Heart left ventricle (tissue), 16 donors: Measurements from ENCODE around the gene AP1M2. TPM values are rescaled to one million over a fixed set of nuclear protein-coding genes. Genes with fewer than 3 reads are reported as not detected.

Source experiments
- ATAC-seq, 4 donors: fragments of 200-7000 bp; cut with Tn5 transposase; one replicate each; pipeline ENCODE4 v1.9.1; 2020 to 2022; ENCODE audit warnings: moderate library complexity in 4 of 4, mild to moderate bottlenecking in 3 of 4, moderate number of reproducible peaks in 1 of 4
- DNase-seq, 5 donors: peaks; one replicate each; pipeline ENCODE4 v3.0.0-alpha.2; 2020
- H3K27ac ChIP-seq, 12 donors: fragments of 200-600 bp; sonication (generic) in 4 of 12; one replicate each; pipeline versions ENCODE4 v1.5.0 to v1.8.0; 2016 to 2022; ENCODE audit warnings: mild to moderate bottlenecking in 2 of 12
- H3K27me3 ChIP-seq, 9 donors: fragments of 200-600 bp; sonication (generic) in 2 of 9; one replicate each; pipeline versions ENCODE4 v1.5.1 to v1.8.0; 2016 to 2022; ENCODE audit warnings: mild to moderate bottlenecking in 3 of 9
- H3K36me3 ChIP-seq, 9 donors: fragments of 200-600 bp; sonication (generic) in 2 of 9; one replicate each; pipeline versions ENCODE4 v1.5.0 to v1.8.0; 2018 to 2022; ENCODE audit warnings: mild to moderate bottlenecking in 2 of 9
- H3K4me1 ChIP-seq, 12 donors: fragments of 200-600 bp; sonication (generic) in 4 of 12; one replicate each; pipeline versions ENCODE4 v1.5.0 to v1.8.0; 2016 to 2022; ENCODE audit warnings: mild to moderate bottlenecking in 3 of 12
- H3K4me3 ChIP-seq, 12 donors: fragments of 200-600 bp; sonication (generic) in 4 of 12; one replicate each; pipeline versions ENCODE4 v1.5.0 to v1.8.0; 2017 to 2022; ENCODE audit warnings: mild to moderate bottlenecking in 9 of 12, moderate library complexity in 4 of 12
- H3K9me3 ChIP-seq, 12 donors: fragments of 200-600 bp; sonication (generic) in 4 of 12; one replicate each; pipeline versions ENCODE4 v1.5.0 to v1.8.0; 2016 to 2022; ENCODE audit warnings: mild to moderate bottlenecking in 1 of 12
- POLR2A ChIP-seq, 2 donors: fragments of 450-650 bp; IDR thresholded peaks; one replicate each; pipeline ENCODE4 v1.6.1; 2017; ENCODE audit warnings: antibody characterized with exemption in 2 of 2, mild to moderate bottlenecking in 2 of 2, moderate library complexity in 2 of 2
- WGBS, 4 donors: extraction: QIAGEN DNeasy Blood & Tissue Kit in 2 of 4; methylation state at CpG; one replicate each; pipeline versions ENCODE4 v1.1.5 to v1.1.7; 2013 to 2018; 5-methylcytosine and 5-hydroxymethylcytosine counted together
- intact Hi-C, 10 donors: fragments of 100-400 bp; cut with DNase I; formaldehyde crosslinking; loops; one replicate each; pipeline versions ENCODE4 v1.11.1 to v1.14.2; 2022
- polyA plus RNA-seq, 2 donors: library from polyadenylated mRNA; stranded (reverse); fragments of 200-250 nt; gene quantifications; one replicate each; pipeline ENCODE4 v1.2.3, GENCODE V29; 2013
- total RNA-seq, 9 donors: library from RNA; depleted of rRNA in 2 of 9; stranded (reverse); fragments of >200 nt in 2 of 9; fragmentation: NEBNext Ultra II Directional in 3 of 9; extraction: Animal tissue kit (Norgen Biotek cat#: 25700) in 3 of 9; gene quantifications; one replicate each; pipeline versions ENCODE4 v1.1.0 to v1.2.4, GENCODE V29; 2016 to 2023
- TF ChIP-seq, protein P1 (sequence below), 12 donors: fragments of 200-600 bp; sonication (generic) in 4 of 12; IDR thresholded peaks; one replicate each; pipeline versions ENCODE4 v1.5.0 to v1.8.0; 2018 to 2022; ENCODE audit warnings: antibody characterized with exemption in 12 of 12, mild to moderate bottlenecking in 5 of 12
- donor health status: ischemic (EF 13 %, LVEDD 7.1; RV severe dilation, severe dysfunction).
- donor health status: healthy with polysubstance abuse.
- donor health status: DM: no; HTN: yes; CAD: no.
- donor health status: DM: no; HTN: no; CAD: no.
- donor health status: ischemic (EF 25% LVEDD 6.9; RV normal size, moderate dysfunction).
- donor health status: ischemic (EF 25% LVEDD 5.7; RV mildly dilated, moderate dysfunction).
- donor health status: healthy.
- donor health status: DM: yes; HTN: yes; CAD: no.
- donor health status: ischemic (EF 35%, LVEDD 5.7; RV mildly dilated, moderate dysfunction).
- donor health status: nonischemic (EF 11% LVEDD 7.7; RV severe dilation, severe dysfunction).
- donor health status: DM: yes; HTN: yes; CAD: no.
- donor health status: PGD.
- donor health status: ischemic (EF 29% LVEDD 5.4; RV normal size, mild dysfunction).
- donor health status: nonischemic (EF 23%, LVEDD 6.1; RV moderate dilation, normal function).

AP1M2 gene
- total and polyA plus RNA-seq, 11 donors = 3.6 TPM; not detected in 10

DNA sequence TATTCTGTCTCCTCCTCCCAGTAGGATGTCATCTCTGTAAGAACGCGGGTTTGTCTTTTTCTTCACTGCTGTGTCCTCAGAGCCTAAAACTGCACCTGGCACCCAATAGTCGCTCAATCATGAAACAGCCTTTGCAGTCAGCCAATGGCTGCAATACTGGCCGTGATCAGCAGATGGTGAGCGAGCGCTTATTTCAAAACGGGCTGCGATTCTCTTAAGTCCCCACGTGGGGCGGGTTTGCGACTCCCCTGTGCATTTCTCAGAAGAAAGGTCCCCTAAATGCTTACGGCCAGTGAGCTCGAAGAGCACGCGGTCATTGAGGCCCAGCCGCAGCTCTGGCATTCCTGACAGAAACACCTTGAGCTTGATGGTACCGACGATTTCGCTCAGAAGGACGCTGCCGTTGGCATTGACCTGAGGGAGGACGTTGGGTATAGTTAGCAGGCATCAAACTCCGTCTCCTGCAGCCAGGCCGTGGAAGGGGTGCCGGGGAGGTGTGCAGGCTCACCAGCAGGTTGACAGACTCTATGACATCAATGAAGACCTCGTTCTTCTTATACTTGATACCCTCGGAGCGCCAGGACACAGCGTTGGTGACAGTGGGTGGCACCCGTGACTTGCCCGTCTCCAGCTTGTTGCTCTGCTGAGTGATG is 6.0 kb downstream of the AP1M2 start:
- Histone ChIP-seq H3K9me3 (no peaks in the 10 kb centered on the region), H3K4me3 (peak overlapping the region in 4 of 12 donors; percentile 8 to 35 (median 12)), H3K4me1 (peaks cover 0 to 6% (median 3%) of the 10 kb centered on the region in 12 donors), H3K36me3 (no peaks in the 10 kb centered on the region), H3K27me3 (no peaks in the 10 kb centered on the region), H3K27ac (no peak overlapping the region)
- ATAC-seq (peak; percentile 76 to 93 (median 90)), DNase-seq (peak; percentile 83 to 89 (median 87))
- 20 to 24% (median 22%) methylated on average over 30 to 31 of the region's 31 CpGs for WGBS, 4 donors
- intact Hi-C loops = loop anchor here (1.0 to 5.0 kb wide), 7 partner anchors 63 to 120 kb away; partner anchors contain the start of gene QTRT1 (in 1 of the 10)
- TF ChIP-seq, protein P1, sequence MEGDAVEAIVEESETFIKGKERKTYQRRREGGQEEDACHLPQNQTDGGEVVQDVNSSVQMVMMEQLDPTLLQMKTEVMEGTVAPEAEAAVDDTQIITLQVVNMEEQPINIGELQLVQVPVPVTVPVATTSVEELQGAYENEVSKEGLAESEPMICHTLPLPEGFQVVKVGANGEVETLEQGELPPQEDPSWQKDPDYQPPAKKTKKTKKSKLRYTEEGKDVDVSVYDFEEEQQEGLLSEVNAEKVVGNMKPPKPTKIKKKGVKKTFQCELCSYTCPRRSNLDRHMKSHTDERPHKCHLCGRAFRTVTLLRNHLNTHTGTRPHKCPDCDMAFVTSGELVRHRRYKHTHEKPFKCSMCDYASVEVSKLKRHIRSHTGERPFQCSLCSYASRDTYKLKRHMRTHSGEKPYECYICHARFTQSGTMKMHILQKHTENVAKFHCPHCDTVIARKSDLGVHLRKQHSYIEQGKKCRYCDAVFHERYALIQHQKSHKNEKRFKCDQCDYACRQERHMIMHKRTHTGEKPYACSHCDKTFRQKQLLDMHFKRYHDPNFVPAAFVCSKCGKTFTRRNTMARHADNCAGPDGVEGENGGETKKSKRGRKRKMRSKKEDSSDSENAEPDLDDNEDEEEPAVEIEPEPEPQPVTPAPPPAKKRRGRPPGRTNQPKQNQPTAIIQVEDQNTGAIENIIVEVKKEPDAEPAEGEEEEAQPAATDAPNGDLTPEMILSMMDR (IDR thresholded peaks at IDR 0.05) = peak; percentile 94 to 99 (median 98)
- TF ChIP-seq POLR2A (IDR thresholded peaks at IDR 0.05) = no peak

DNA sequence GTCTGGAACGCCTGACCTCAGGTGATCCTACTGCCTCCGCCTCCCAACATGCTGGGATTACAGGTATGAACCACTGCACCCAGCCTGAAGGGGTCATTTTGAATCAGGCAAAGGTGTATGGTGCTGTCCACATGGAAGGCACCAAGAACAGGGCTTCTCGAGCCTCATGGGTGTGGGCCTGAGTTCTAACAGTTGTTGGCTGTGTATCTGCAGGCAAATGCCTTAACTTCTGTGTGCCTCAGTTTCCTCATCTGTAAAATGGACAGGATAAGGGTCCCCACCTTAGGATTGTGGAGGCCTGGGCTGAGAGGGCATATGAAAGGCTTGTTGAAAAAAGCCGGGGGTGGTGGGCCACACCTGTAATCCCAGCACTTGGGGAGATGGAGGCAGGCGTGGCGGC is 9.2 kb downstream of the AP1M2 start:
- Histone ChIP-seq H3K4me3 (no peak overlapping the region), H3K9me3 (no peaks in the 10 kb centered on the region), H3K36me3 (no peaks in the 10 kb centered on the region), H3K27me3 (no peaks in the 10 kb centered on the region), H3K4me1 (peaks cover 0 to 6% (median 3%) of the 10 kb centered on the region in 12 donors), H3K27ac (no peak overlapping the region)
- TF ChIP-seq, protein P1 (IDR thresholded peaks at IDR 0.05) = no peak
- TF ChIP-seq POLR2A (IDR thresholded peaks at IDR 0.05) = no peak
- intact Hi-C loops = loop anchor here in 1 of 10 donors (10.0 kb wide), 1 partner anchor 173 kb away; the partner anchor contains the start of gene CDC37
- 82 to 97% (median 96%) methylated on average over 6 of the region's 6 CpGs for WGBS, 4 donors
- ATAC-seq = no peak
- DNase-seq = no peak

DNA sequence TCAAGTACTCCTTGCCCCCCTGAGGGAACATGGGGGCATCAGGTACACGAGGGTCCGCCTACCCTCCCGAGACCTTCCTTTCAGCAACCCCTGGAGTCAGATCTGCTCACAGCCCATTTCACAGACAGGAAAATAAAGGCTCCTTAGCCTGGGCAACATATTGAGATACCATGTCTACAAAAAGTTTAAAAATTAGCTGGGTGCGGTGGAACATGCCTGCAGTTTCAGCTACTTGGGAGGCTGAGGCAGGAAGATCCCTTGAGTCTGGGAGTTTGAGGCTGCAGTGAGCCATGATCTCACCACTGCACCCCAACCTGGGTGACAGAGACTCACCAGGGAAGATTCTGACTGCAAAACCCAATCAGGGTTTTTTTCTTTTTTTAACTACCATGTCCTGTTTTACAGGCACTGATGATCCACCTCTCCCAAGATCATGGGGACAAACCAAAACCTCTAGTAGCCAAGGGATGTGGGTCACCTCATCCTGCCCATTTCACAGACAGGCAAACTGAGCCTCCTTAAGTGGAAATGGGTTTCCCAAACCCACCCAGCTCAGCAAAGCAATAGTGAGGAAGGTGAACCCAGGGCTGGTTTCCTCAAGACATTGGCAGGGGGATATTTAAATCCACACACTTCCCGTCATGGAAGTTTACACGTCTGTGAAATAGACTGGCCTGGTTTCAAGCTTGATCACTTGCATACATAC is 11.9 kb downstream of the AP1M2 start:
- intact Hi-C loops = loop anchor here in 1 of 10 donors (10.0 kb wide), 1 partner anchor 170 kb away; the partner anchor contains the start of gene CDC37

More for the DNA sequence above, 11.9 kb downstream of the AP1M2 start:
- H3K4me3 ChIP-seq = no peak overlapping the region
- DNase-seq (no peak), ATAC-seq (no peak)
- peaks cover 0 to 9% (median 0%) of the 10 kb centered on the region in 12 donors for H3K4me1 ChIP-seq
- TF ChIP-seq, protein P1 (IDR thresholded peaks at IDR 0.05) = no peak
- no peak for TF ChIP-seq POLR2A (IDR thresholded peaks at IDR 0.05)
- WGBS, 4 donors = 77 to 82% (median 78%) methylated on average over 5 to 6 of the region's 6 CpGs
- H3K27me3 ChIP-seq = no peaks in the 10 kb centered on the region
- no peaks in the 10 kb centered on the region for H3K36me3 ChIP-seq
- no peaks in the 10 kb centered on the region for H3K9me3 ChIP-seq
- no peak overlapping the region for H3K27ac ChIP-seq
